Nephron progenitor cell (in vitro differentiated cells): ENCODE data around the gene KLK5.

Source experiments
- DNase-seq: peaks from one replicate; pipeline ENCODE4 v3.0.0; 2021
- H3K27ac Mint-ChIP-seq: 2 replicates; pipeline ENCODE4 v1.8.0; 2021; ENCODE audit warnings: mild to moderate bottlenecking, moderate library complexity, mixed read lengths
- H3K27me3 Mint-ChIP-seq: 2 replicates; pipeline ENCODE4 v1.8.0; 2021; ENCODE audit warnings: mild to moderate bottlenecking, low read depth, mixed read lengths; ENCODE audit not compliant: poor library complexity
- H3K36me3 Mint-ChIP-seq: 2 replicates; pipeline ENCODE4 v1.8.0; 2021; ENCODE audit warnings: low read depth, mixed read lengths
- H3K4me1 Mint-ChIP-seq: 2 replicates; pipeline ENCODE4 v1.8.0; 2021; ENCODE audit warnings: mixed read lengths
- H3K4me3 Mint-ChIP-seq: 2 replicates; pipeline ENCODE4 v1.8.0; 2021; ENCODE audit warnings: mild to moderate bottlenecking, moderate library complexity, mixed read lengths
- H3K9me3 Mint-ChIP-seq: 2 replicates; pipeline ENCODE4 v1.8.0; 2021; ENCODE audit warnings: mild to moderate bottlenecking, moderate library complexity, mixed read lengths
- CTCF ChIP-seq: fragments of 200-600 bp; sonication (generic); IDR thresholded peaks from 2 replicates; pipeline ENCODE4 v1.5.0; 2021; ENCODE audit warnings: antibody characterized with exemption

KLK5 gene

GRCh38 chr19:50908336-50908735, 44.5 kb downstream of the KLK5 start:
- peaks cover 7% of the 10 kb centered on the region for H3K4me1 Mint-ChIP-seq
- no peak overlapping the region for H3K4me3 Mint-ChIP-seq
- H3K9me3 Mint-ChIP-seq: no peaks in the 10 kb centered on the region
- no peak for DNase-seq
- H3K36me3 Mint-ChIP-seq: no peaks in the 10 kb centered on the region
- TF ChIP-seq CTCF: no peak
- no peak overlapping the region for H3K27ac Mint-ChIP-seq
- H3K27me3 Mint-ChIP-seq: no peaks in the 10 kb centered on the region

GRCh38 chr19:50906217-50906616, 46.6 kb downstream of the KLK5 start:
- no peaks in the 10 kb centered on the region for H3K36me3 Mint-ChIP-seq
- peak; percentile 73 for DNase-seq
- peak; percentile 41 for TF ChIP-seq CTCF
- no peaks in the 10 kb centered on the region for H3K27me3 Mint-ChIP-seq
- H3K27ac Mint-ChIP-seq: no peak overlapping the region
- no peaks in the 10 kb centered on the region for H3K9me3 Mint-ChIP-seq
- no peak overlapping the region for H3K4me3 Mint-ChIP-seq
- H3K4me1 Mint-ChIP-seq: peaks cover 7% of the 10 kb centered on the region

GRCh38 chr19:50902640-50903039, 50.2 kb downstream of the KLK5 start:
- Mint-ChIP-seq H3K27ac (no peak overlapping the region), H3K4me3 (no peak overlapping the region), H3K9me3 (no peaks in the 10 kb centered on the region), H3K27me3 (peaks cover 20% of the 10 kb centered on the region), H3K36me3 (no peaks in the 10 kb centered on the region), H3K4me1 (no peaks in the 10 kb centered on the region)
- DNase-seq: no peak
- no peak for TF ChIP-seq CTCF

- H3K4me3 Mint-ChIP-seq: no peak overlapping the region
These were observed 53.3 kb downstream of the KLK5 start for GRCh38 chr19:50899569-50899968.

GRCh38 chr19:50898018-50898417, 54.8 kb downstream of the KLK5 start:
- Mint-ChIP-seq H3K36me3 (no peaks in the 10 kb centered on the region), H3K27ac (no peak overlapping the region), H3K4me3 (no peak overlapping the region), H3K27me3 (peaks cover 46% of the 10 kb centered on the region), H3K9me3 (peaks cover 13% of the 10 kb centered on the region), H3K4me1 (no peaks in the 10 kb centered on the region)
- DNase-seq: no peak
- TF ChIP-seq CTCF: no peak

More at GRCh38 chr19:50899569-50899968, 53.3 kb downstream of the KLK5 start:
- Mint-ChIP-seq H3K27ac (no peak overlapping the region), H3K4me1 (no peaks in the 10 kb centered on the region), H3K9me3 (peaks cover 4% of the 10 kb centered on the region), H3K36me3 (no peaks in the 10 kb centered on the region), H3K27me3 (peaks cover 42% of the 10 kb centered on the region)
- DNase-seq: no peak
- no peak for TF ChIP-seq CTCF

- Mint-ChIP-seq H3K9me3 (peaks cover 13% of the 10 kb centered on the region), H3K27ac (no peak overlapping the region), H3K36me3 (no peaks in the 10 kb centered on the region), H3K4me1 (no peaks in the 10 kb centered on the region), H3K4me3 (no peak overlapping the region), H3K27me3 (peaks cover 46% of the 10 kb centered on the region)
- no peak for TF ChIP-seq CTCF
- DNase-seq: no peak
These were observed 55.2 kb downstream of the KLK5 start for GRCh38 chr19:50897612-50898011.
